B cell (primary cell): ENCODE measurements around the gene RIMS3. TPM values are rescaled to one million over a fixed set of nuclear protein-coding genes. Genes with fewer than 3 reads are reported as not detected.

Experiments
- ATAC-seq: fragments of 200-7000 bp; cut with Tn5 transposase; one replicate; pipeline ENCODE4 v1.10.0; 2021; ENCODE audit warnings: low read depth, mild to moderate bottlenecking, moderate number of reproducible peaks, moderate library complexity
- CTCF ChIA-PET: fragments of 350-600 bp; sonication (Branson Sonifier 250); formaldehyde crosslinking; loops from one replicate; lab custom pipeline; 2021; ENCODE audit warnings: antibody characterized with exemption, inconsistent platforms; lab: Charles Lee
- POLR2A ChIA-PET: fragments of 350-600 bp; sonication (Branson Sonifier 250); formaldehyde crosslinking; loops from one replicate; lab custom pipeline; 2021; ENCODE audit warnings: antibody characterized with exemption; lab: Charles Lee
- DNase-seq: peaks from one replicate; pipeline ENCODE4 v3.0.0; 2013
- H2AFZ ChIP-seq: 2 replicates; pipeline ENCODE4 v1.6.1; 2012; ENCODE audit warnings: mild to moderate bottlenecking, low read depth, low read length; ENCODE audit not compliant: insufficient read depth, poor library complexity, severe bottlenecking
- H3K27ac ChIP-seq, 2 donors: 1 replicate in 1 of 2; 2 replicates in 1 of 2; pipeline ENCODE4 v1.5.1; 2012 to 2013; ENCODE audit warnings: low read length in 2 of 2, mild to moderate bottlenecking in 2 of 2, moderate library complexity in 1 of 2
- H3K27me3 ChIP-seq, 4 experiments: fragments of 200-600 bp in 1 of 4; sonication (generic) in 1 of 4; replicated peaks in 1 of 4; 1 replicate in 2 of 4; 2 replicates in 2 of 4; pipeline versions ENCODE4 v1.6.1 to v1.7.0; 2013 to 2016; ENCODE audit warnings: low read length in 3 of 4, mild to moderate bottlenecking in 2 of 4, mixed read lengths in 1 of 4, moderate library complexity in 1 of 4; ENCODE audit not compliant: insufficient read depth in 4 of 4, control insufficient read depth in 3 of 4; ENCODE audit errors: control extremely low read depth in 1 of 4
- H3K36me3 ChIP-seq, 2 experiments: replicated peaks in 1 of 2; 1 replicate in 1 of 2; 2 replicates in 1 of 2; pipeline versions ENCODE4 v1.6.1 to v1.7.1; 2013; ENCODE audit warnings: low read length in 1 of 2; ENCODE audit not compliant: insufficient read depth in 2 of 2, control insufficient read depth in 1 of 2; ENCODE audit errors: control extremely low read depth in 1 of 2, extremely low read depth in 1 of 2
- H3K4me1 ChIP-seq, 2 donors: fragments of 200-600 bp in 1 of 2; sonication (generic) in 1 of 2; 1 replicate in 1 of 2; 2 replicates in 1 of 2; pipeline versions ENCODE4 v1.5.1 to v1.6.1; 2013 to 2017; ENCODE audit warnings: low read length in 2 of 2; ENCODE audit not compliant: control insufficient read depth in 2 of 2, insufficient read depth in 2 of 2
- H3K4me2 ChIP-seq: replicated peaks from 2 replicates; pipeline ENCODE3; 2012; ENCODE audit warnings: mild to moderate bottlenecking, low read depth, low read length; ENCODE audit not compliant: poor library complexity, severe bottlenecking
- H3K4me3 ChIP-seq, 5 experiments: fragments of 200-600 bp in 1 of 5; sonication (generic) in 1 of 5; 1 replicate in 3 of 5; 2 replicates in 2 of 5; pipeline versions ENCODE4 v1.5.1 to v1.7.0; 2011 to 2016; ENCODE audit warnings: low read length in 4 of 5, mild to moderate bottlenecking in 4 of 5, low read depth in 2 of 5, control low read depth in 1 of 5, moderate library complexity in 1 of 5; ENCODE audit not compliant: insufficient read depth in 1 of 5; ENCODE audit errors: control extremely low read depth in 1 of 5, extremely low read depth in 1 of 5
- H3K79me2 ChIP-seq: fragments of 200-600 bp; sonication (generic); one replicate; pipeline ENCODE4 v1.6.0; 2016; ENCODE audit warnings: low read length; ENCODE audit not compliant: control insufficient read depth, insufficient read depth
- H3K9ac ChIP-seq: fragments of 200-600 bp; sonication (generic); 2 replicates; pipeline ENCODE4 v1.6.1; 2017; ENCODE audit warnings: mild to moderate bottlenecking, low read length, moderate library complexity
- H3K9me3 ChIP-seq, 3 donors: one replicate each; pipeline versions ENCODE4 v1.6.1 to v1.7.1; 2013; ENCODE audit warnings: low read length in 2 of 3; ENCODE audit not compliant: control insufficient read depth in 2 of 3, insufficient read depth in 1 of 3; ENCODE audit errors: control extremely low read depth in 1 of 3
- H4K20me1 ChIP-seq: 2 replicates; pipeline ENCODE4 v1.6.0; 2012; ENCODE audit warnings: mild to moderate bottlenecking, low read length; ENCODE audit not compliant: insufficient read depth, control insufficient read depth, poor library complexity, severe bottlenecking
- H3K27ac Mint-ChIP-seq: one replicate; pipeline ENCODE4 v1.8.0; 2021; ENCODE audit warnings: mixed read lengths
- H3K27me3 Mint-ChIP-seq: one replicate; pipeline ENCODE4 v1.8.0; 2021; ENCODE audit warnings: mixed read lengths
- H3K4me1 Mint-ChIP-seq: one replicate; pipeline ENCODE4 v1.8.0; 2021; ENCODE audit warnings: mixed read lengths
- H3K4me3 Mint-ChIP-seq: one replicate; pipeline ENCODE4 v1.8.0; 2021; ENCODE audit warnings: mixed read lengths
- H3K9me3 Mint-ChIP-seq: one replicate; pipeline ENCODE4 v1.8.0; 2022; ENCODE audit warnings: mixed read lengths; ENCODE audit not compliant: insufficient read depth
- CTCF ChIP-seq: fragments of 200-600 bp; IDR thresholded peaks from one replicate; pipeline ENCODE4 v1.8.0; 2022; ENCODE audit warnings: antibody characterized with exemption, mild to moderate bottlenecking
- EZH2 ChIP-seq: IDR thresholded peaks from 2 replicates; pipeline ENCODE4 v1.6.1; 2012; ENCODE audit warnings: borderline replicate concordance, low read depth, mild to moderate bottlenecking, moderate library complexity, low read length; ENCODE audit not compliant: insufficient read depth, poor library complexity, severe bottlenecking
- WGBS: methylation state at CpG from one replicate; pipeline ENCODE4 v1.1.5; 2013; ENCODE audit warnings: missing lambda C conversion rate; ENCODE audit not compliant: insufficient coverage; 5-methylcytosine and 5-hydroxymethylcytosine counted together
- intact Hi-C: fragments of 100-400 bp; cut with micrococcal nuclease; formaldehyde crosslinking; loops from one replicate; pipeline ENCODE4 v1.10.0; 2022
- polyA plus RNA-seq: library from polyadenylated mRNA; depleted of rRNA; stranded (reverse); fragments of >200 nt; gene quantifications from 2 replicates; pipeline ENCODE4 v1.2.3, GENCODE V29; 2012
- total RNA-seq, 2 donors: library from RNA; stranded (reverse); fragments of 120-200 nt in 1 of 2; gene quantifications; 1 replicate in 1 of 2; 2 replicates in 1 of 2; pipeline versions ENCODE4 v1.2.3 to v1.2.4, GENCODE V29; 2013 to 2022

The RIMS3 gene
- total and polyA plus RNA-seq, 2 donors (not counting 1 experiment from before 2014, with no cell fraction given) = 1.1 to 5.4 TPM

- Histone ChIP-seq H3K79me2 (no peaks in the 10 kb centered on the region), H3K4me3 (no peak overlapping the region), H3K27ac (no peak overlapping the region), H2AFZ (no peak overlapping the region), H3K27me3 (peaks cover 0 to 4% (median 1%) of the 10 kb centered on the region in 4 experiments), H3K4me1 (no peaks in the 10 kb centered on the region), H3K36me3 (no peaks in the 10 kb centered on the region), H3K4me2 (no peak overlapping the region), H3K9me3 (no peaks in the 10 kb centered on the region), H4K20me1 (no peaks in the 10 kb centered on the region), H3K9ac (no peak overlapping the region)
- intact Hi-C loops = no loop called here
- peaks cover 18% of the 10 kb centered on the region for H3K27me3 Mint-ChIP-seq
- TF ChIP-seq EZH2 (no peak), CTCF (no peak)
- no peaks in the 10 kb centered on the region for H3K9me3 Mint-ChIP-seq
- H3K27ac Mint-ChIP-seq = no peak overlapping the region
- H3K4me3 Mint-ChIP-seq = no peak overlapping the region
- CTCF ChIA-PET = interaction anchor here (1.0 kb wide), 1 partner anchor 15 kb away, joined by 4 read pairs; no protein-coding TSS in a partner anchor
- peaks cover 3% of the 10 kb centered on the region for H3K4me1 Mint-ChIP-seq
- DNase-seq (no peak), ATAC-seq (no peak)
- 93% methylated on average over 4 of the region's 4 CpGs for WGBS
- POLR2A ChIA-PET = no interaction called here
Measured at GRCh38 chr1:40652979-40653378, 12.5 kb downstream of the RIMS3 start.

GRCh38 chr1:40652468-40652867 is 13.0 kb downstream of the RIMS3 start:
- WGBS = 86% methylated on average over 5 of the region's 5 CpGs
- CTCF ChIA-PET = interaction anchor here (1.0 kb wide), 1 partner anchor 16 kb away, joined by 4 read pairs; no protein-coding TSS in a partner anchor

More at GRCh38 chr1:40652468-40652867, 13.0 kb downstream of the RIMS3 start:
- Histone ChIP-seq H3K9me3 (no peaks in the 10 kb centered on the region), H2AFZ (no peak overlapping the region), H3K4me3 (no peak overlapping the region), H3K27me3 (peaks cover 0 to 4% (median 1%) of the 10 kb centered on the region in 4 experiments), H3K27ac (no peak overlapping the region), H4K20me1 (no peaks in the 10 kb centered on the region), H3K9ac (no peak overlapping the region), H3K4me1 (no peaks in the 10 kb centered on the region), H3K79me2 (no peaks in the 10 kb centered on the region), H3K36me3 (no peaks in the 10 kb centered on the region), H3K4me2 (no peak overlapping the region)
- intact Hi-C loops = no loop called here
- H3K27me3 Mint-ChIP-seq = peaks cover 23% of the 10 kb centered on the region
- no peak for DNase-seq
- POLR2A ChIA-PET = no interaction called here
- H3K4me1 Mint-ChIP-seq = peaks cover 3% of the 10 kb centered on the region
- no peak for ATAC-seq
- no peak overlapping the region for H3K27ac Mint-ChIP-seq
- no peak overlapping the region for H3K4me3 Mint-ChIP-seq
- TF ChIP-seq EZH2 (no peak), CTCF (no peak)
- no peaks in the 10 kb centered on the region for H3K9me3 Mint-ChIP-seq
